ENCODE data around the gene LRRC49. TPM values are rescaled to one million over a fixed set of nuclear protein-coding genes. Genes with fewer than 3 reads are reported as not detected.

The LRRC49 gene
- total RNA-seq, 1 experiment from 2014 or later, result 6.2 TPM

DNA sequence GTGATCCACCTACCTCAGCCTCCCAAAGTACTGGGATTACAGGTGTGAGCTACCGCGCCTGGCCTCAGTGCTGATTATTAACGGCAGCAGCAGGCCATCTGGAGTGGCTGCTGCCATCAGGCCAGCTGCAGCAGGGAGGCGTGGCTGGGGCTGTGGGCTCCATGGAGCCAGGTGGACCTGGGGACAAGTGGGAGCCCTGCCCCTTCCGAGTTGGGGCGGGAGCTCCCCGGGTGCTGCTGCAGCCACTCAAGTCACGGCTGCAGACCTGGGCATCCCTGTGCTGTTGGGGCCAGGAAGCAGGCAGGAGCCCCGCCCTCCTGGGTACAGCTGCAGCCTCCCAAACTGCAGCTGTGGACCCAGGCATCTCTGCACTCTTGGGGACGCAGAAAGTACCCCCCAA is 23.9 kb downstream of the LRRC49 start:
- no peak overlapping the region for H3K4me2 ChIP-seq
- CTCF ChIA-PET, result no interaction called here
- no peaks in the 10 kb centered on the region for H3K4me1 ChIP-seq (replicated peaks; ENCODE audit: insufficient read depth)
- no peak overlapping the region for H3K4me3 ChIP-seq
- intact Hi-C loops (cut with micrococcal nuclease; ENCODE audit: unreplicated experiment), result no loop called here
- H3K27ac ChIP-seq, result no peak overlapping the region
- POLR2A ChIA-PET (ENCODE audit: unreplicated experiment), result no interaction called here
- BruUV-seq (replicated peaks), result no TSS peak
- H2AFZ ChIP-seq, result no peak overlapping the region
- no peaks in the 10 kb centered on the region for H4K20me1 ChIP-seq (ENCODE audit: insufficient read depth)
- H3K79me2 ChIP-seq (ENCODE audit: low read depth), result no peaks in the 10 kb centered on the region
- no peaks in the 10 kb centered on the region for H3K36me3 ChIP-seq (ENCODE audit: low read depth)
- no peak for DNase-seq
- no peaks in the 10 kb centered on the region for H3K9me2 ChIP-seq (ENCODE audit: insufficient read depth)
- H3K9me3 ChIP-seq (ENCODE audit: insufficient read depth, low read depth), result no peaks in the 10 kb centered on the region
- no peaks in the 10 kb centered on the region for H3F3A ChIP-seq (ENCODE audit: insufficient read depth, low read depth)
- no peaks in the 10 kb centered on the region for H3K27me3 ChIP-seq (ENCODE audit: insufficient read depth, low read depth)
- TF ChIP-seq EZH2 (IDR thresholded peaks at IDR 0.05; ENCODE audit: low read depth), result no peak
- TF ChIP-seq, protein P1, sequence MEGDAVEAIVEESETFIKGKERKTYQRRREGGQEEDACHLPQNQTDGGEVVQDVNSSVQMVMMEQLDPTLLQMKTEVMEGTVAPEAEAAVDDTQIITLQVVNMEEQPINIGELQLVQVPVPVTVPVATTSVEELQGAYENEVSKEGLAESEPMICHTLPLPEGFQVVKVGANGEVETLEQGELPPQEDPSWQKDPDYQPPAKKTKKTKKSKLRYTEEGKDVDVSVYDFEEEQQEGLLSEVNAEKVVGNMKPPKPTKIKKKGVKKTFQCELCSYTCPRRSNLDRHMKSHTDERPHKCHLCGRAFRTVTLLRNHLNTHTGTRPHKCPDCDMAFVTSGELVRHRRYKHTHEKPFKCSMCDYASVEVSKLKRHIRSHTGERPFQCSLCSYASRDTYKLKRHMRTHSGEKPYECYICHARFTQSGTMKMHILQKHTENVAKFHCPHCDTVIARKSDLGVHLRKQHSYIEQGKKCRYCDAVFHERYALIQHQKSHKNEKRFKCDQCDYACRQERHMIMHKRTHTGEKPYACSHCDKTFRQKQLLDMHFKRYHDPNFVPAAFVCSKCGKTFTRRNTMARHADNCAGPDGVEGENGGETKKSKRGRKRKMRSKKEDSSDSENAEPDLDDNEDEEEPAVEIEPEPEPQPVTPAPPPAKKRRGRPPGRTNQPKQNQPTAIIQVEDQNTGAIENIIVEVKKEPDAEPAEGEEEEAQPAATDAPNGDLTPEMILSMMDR (conservative IDR thresholded peaks at IDR 0.05), result no peak

DNA sequence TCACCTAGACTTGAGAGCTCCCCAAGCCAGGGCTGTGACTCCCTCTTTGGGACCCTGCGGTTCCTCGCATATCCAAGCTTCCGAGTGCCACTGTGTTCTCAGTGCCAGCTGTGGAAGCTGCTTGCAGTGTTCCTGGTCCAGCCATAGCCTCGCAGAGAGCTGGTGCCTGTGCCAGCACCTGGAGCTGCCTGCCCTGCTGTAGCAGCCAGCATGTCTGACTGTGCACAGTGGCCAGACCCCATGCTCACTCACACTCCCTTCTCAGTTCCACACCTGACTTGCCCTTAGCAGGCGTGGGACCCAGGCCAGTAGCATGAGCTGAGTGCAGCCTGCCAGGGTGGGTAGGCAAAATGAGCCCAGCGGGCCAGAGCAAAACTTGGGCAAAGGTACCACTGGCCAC is 25.3 kb downstream of the LRRC49 start:
- Histone ChIP-seq H3K27ac (no peak overlapping the region), H3K27me3 (ENCODE audit: insufficient read depth, low read depth) (no peaks in the 10 kb centered on the region), H3K4me3 (no peak overlapping the region), H3K36me3 (ENCODE audit: low read depth) (no peaks in the 10 kb centered on the region), H3K9me2 (ENCODE audit: insufficient read depth) (no peaks in the 10 kb centered on the region), H3K4me1 (replicated peaks; ENCODE audit: insufficient read depth) (no peaks in the 10 kb centered on the region), H3K79me2 (ENCODE audit: low read depth) (no peaks in the 10 kb centered on the region), H4K20me1 (ENCODE audit: insufficient read depth) (no peaks in the 10 kb centered on the region), H2AFZ (no peak overlapping the region), H3F3A (ENCODE audit: insufficient read depth, low read depth) (no peaks in the 10 kb centered on the region), H3K9me3 (ENCODE audit: insufficient read depth, low read depth) (no peaks in the 10 kb centered on the region), H3K4me2 (no peak overlapping the region)
- no peak for TF ChIP-seq EZH2 (IDR thresholded peaks at IDR 0.05; ENCODE audit: low read depth)
- TF ChIP-seq, protein P1 (conservative IDR thresholded peaks at IDR 0.05), result no peak
- ChIA-PET POLR2A (ENCODE audit: unreplicated experiment) (no interaction called here), CTCF (no interaction called here)
- intact Hi-C loops (cut with micrococcal nuclease; ENCODE audit: unreplicated experiment), result no loop called here
- BruUV-seq (replicated peaks), result no TSS peak
- DNase-seq, result no peak

DNA sequence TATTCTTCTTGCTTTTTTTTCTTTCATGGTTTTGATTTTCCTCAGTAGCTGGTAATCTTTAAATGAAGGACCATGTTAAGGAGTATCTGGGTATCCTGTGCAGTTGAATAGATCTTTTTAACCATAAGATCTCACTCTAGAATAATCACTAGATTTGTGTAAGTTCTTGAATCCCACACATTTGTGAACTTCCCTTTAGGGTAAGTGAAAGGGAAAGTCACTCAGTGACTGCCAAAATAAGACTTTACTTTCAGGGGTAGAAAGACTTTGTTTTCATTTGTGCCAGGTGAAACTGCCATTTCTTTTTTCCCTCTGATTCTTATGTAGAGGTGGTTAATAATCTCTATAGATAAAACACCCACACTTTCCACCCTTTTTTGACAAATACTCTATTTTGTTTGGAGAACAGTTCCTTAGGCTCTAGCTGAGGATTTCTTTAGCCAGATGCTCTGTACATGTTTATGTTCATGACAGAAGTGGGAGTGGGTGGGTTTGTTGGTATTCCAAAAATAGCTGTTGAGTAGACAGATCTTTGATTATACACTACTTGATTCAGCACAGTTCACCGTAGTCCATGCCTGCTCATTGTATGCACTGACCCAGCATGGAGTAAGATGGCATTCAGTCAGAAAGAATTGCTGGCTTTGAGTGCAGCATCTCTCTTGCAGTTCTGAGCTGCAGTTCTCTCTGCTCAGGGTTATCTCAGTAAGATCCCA is 28.5 kb downstream of the LRRC49 start:
- intact Hi-C loops (cut with micrococcal nuclease; ENCODE audit: unreplicated experiment), result no loop called here
- H3F3A ChIP-seq (ENCODE audit: insufficient read depth, low read depth), result no peaks in the 10 kb centered on the region
- H3K27me3 ChIP-seq (ENCODE audit: insufficient read depth, low read depth), result no peaks in the 10 kb centered on the region
- H3K79me2 ChIP-seq (ENCODE audit: low read depth), result no peaks in the 10 kb centered on the region
- H3K9me3 ChIP-seq (ENCODE audit: insufficient read depth, low read depth), result no peaks in the 10 kb centered on the region
- TF ChIP-seq, protein P1 (conservative IDR thresholded peaks at IDR 0.05), result no peak
- no peak for TF ChIP-seq EZH2 (IDR thresholded peaks at IDR 0.05; ENCODE audit: low read depth)
- no peak overlapping the region for H3K27ac ChIP-seq
- H3K4me1 ChIP-seq (replicated peaks; ENCODE audit: insufficient read depth), result no peaks in the 10 kb centered on the region
- CTCF ChIA-PET, result no interaction called here
- H3K36me3 ChIP-seq (ENCODE audit: low read depth), result no peaks in the 10 kb centered on the region
- POLR2A ChIA-PET (ENCODE audit: unreplicated experiment), result no interaction called here
- no peaks in the 10 kb centered on the region for H3K9me2 ChIP-seq (ENCODE audit: insufficient read depth)
- no TSS peak for BruUV-seq (replicated peaks)
- no peak for DNase-seq
- H2AFZ ChIP-seq, result no peak overlapping the region
- no peak overlapping the region for H3K4me3 ChIP-seq
- H4K20me1 ChIP-seq (ENCODE audit: insufficient read depth), result no peaks in the 10 kb centered on the region
- H3K4me2 ChIP-seq, result no peak overlapping the region
